Cardiac muscle cell (in vitro differentiated cells and primary cell): ENCODE measurements around the gene F2. TPM values are rescaled to one million over a fixed set of nuclear protein-coding genes. Genes with fewer than 3 reads are reported as not detected.

ENCODE experiments used
- DNase-seq, 2 donors: peaks; one replicate each; pipeline versions ENCODE4 v3.0.0 to v3.0.0-alpha.2; 2010 to 2017; ENCODE audit warnings: low read depth in 1 of 2, low spot score in 1 of 2
- H3K27ac ChIP-seq: fragments of 200-600 bp; sonication (generic); 2 replicates; pipeline ENCODE4 v1.5.1; 2016
- H3K27me3 ChIP-seq: fragments of 200-600 bp; sonication (generic); 2 replicates; pipeline ENCODE4 v1.6.0; 2016; ENCODE audit warnings: control low read depth
- H3K36me3 ChIP-seq: fragments of 200-600 bp; sonication (generic); 2 replicates; pipeline ENCODE4 v1.5.1; 2016; ENCODE audit warnings: control low read depth
- H3K4me1 ChIP-seq: fragments of 200-600 bp; sonication (generic); 2 replicates; pipeline ENCODE4 v1.8.1; 2017; ENCODE audit warnings: low read depth, mild to moderate bottlenecking, mixed run types
- H3K4me3 ChIP-seq: fragments of 200-600 bp; sonication (generic); 2 replicates; pipeline ENCODE4 v1.5.1; 2016; ENCODE audit warnings: mild to moderate bottlenecking
- H3K9me3 ChIP-seq: fragments of 200-600 bp; sonication (generic); 2 replicates; pipeline ENCODE4 v1.5.1; 2017; ENCODE audit warnings: low read depth, mild to moderate bottlenecking, control low read depth
- CTCF ChIP-seq: IDR thresholded peaks from 2 replicates; pipeline ENCODE4 v1.5.1; 2012; ENCODE audit warnings: low read depth, mild to moderate bottlenecking, low read length
- polyA plus RNA-seq: library from polyadenylated mRNA; unstranded; fragments of >200 nt; fragmentation: Nextera tagmentation; extraction: Ambion mirVana; gene quantifications from 2 replicates; pipeline ENCODE4 v1.2.1, GENCODE V29; 2016
- total RNA-seq: library from RNA; depleted of rRNA; stranded (reverse); fragments of >200 nt; gene quantifications from 2 replicates; pipeline ENCODE4 v1.2.3, GENCODE V29; 2016

Gene F2
- total and polyA plus RNA-seq, 2 experiments from 2014 or later, result 0.27 TPM; not detected in 1

GRCh38 chr11:46743043-46743442 lies 24.0 kb downstream of the F2 start:
- Histone ChIP-seq H3K27me3 (no peaks in the 10 kb centered on the region), H3K4me3 (no peak overlapping the region), H3K4me1 (no peaks in the 10 kb centered on the region), H3K36me3 (peaks cover 54% of the 10 kb centered on the region), H3K27ac (no peak overlapping the region), H3K9me3 (no peaks in the 10 kb centered on the region)
- no peak for TF ChIP-seq CTCF
- DNase-seq, result no peak

- H3K9me3 ChIP-seq, result no peaks in the 10 kb centered on the region
- DNase-seq, result no peak
- no peak for TF ChIP-seq CTCF
- no peaks in the 10 kb centered on the region for H3K27me3 ChIP-seq
- H3K4me3 ChIP-seq, result no peak overlapping the region
- H3K4me1 ChIP-seq, result no peaks in the 10 kb centered on the region
- peaks cover 62% of the 10 kb centered on the region for H3K36me3 ChIP-seq
- no peak overlapping the region for H3K27ac ChIP-seq
These were observed 24.8 kb downstream of the F2 start for GRCh38 chr11:46743693-46744339.

- Histone ChIP-seq H3K9me3 (no peaks in the 10 kb centered on the region), H3K27me3 (no peaks in the 10 kb centered on the region), H3K36me3 (peaks cover 71% of the 10 kb centered on the region), H3K27ac (no peak overlapping the region), H3K4me3 (no peak overlapping the region), H3K4me1 (no peaks in the 10 kb centered on the region)
- DNase-seq, result no peak
- no peak for TF ChIP-seq CTCF
These were observed 26.3 kb downstream of the F2 start for GRCh38 chr11:46745328-46745727.

- TF ChIP-seq CTCF, result no peak
- H3K27ac ChIP-seq, result no peak overlapping the region
- no peaks in the 10 kb centered on the region for H3K27me3 ChIP-seq
- DNase-seq, result no peak
- H3K36me3 ChIP-seq, result peaks cover 77% of the 10 kb centered on the region
- H3K4me3 ChIP-seq, result no peak overlapping the region
- no peaks in the 10 kb centered on the region for H3K9me3 ChIP-seq
- no peaks in the 10 kb centered on the region for H3K4me1 ChIP-seq
These were observed 27.0 kb downstream of the F2 start for GRCh38 chr11:46745995-46746394.

- Histone ChIP-seq H3K27ac (no peak overlapping the region), H3K9me3 (no peaks in the 10 kb centered on the region), H3K4me1 (no peaks in the 10 kb centered on the region), H3K36me3 (peaks cover 78% of the 10 kb centered on the region), H3K4me3 (no peak overlapping the region), H3K27me3 (no peaks in the 10 kb centered on the region)
- no peak for TF ChIP-seq CTCF
- no peak for DNase-seq
These were observed 28.1 kb downstream of the F2 start for GRCh38 chr11:46747150-46747549.
